Measurements from ENCODE around the gene BCL10. TPM values are rescaled to one million over a fixed set of nuclear protein-coding genes. Genes with fewer than 3 reads are reported as not detected.
"Not testable (repeated sequence)": the region's sequence is repeated elsewhere in the genome, so short reads cannot be mapped to it uniquely, and the experiment has no call there.

BCL10 gene
- total RNA-seq, 1 donor from 2014 or later = 27.2 TPM

GRCh38 chr1:85258536-85259117, 17.8 kb downstream of the BCL10 start:
- no peak for TF ChIP-seq CTCF (IDR thresholded peaks at IDR 0.05; ENCODE audit: unreplicated experiment)
- Mint-ChIP-seq H3K9me3 (peaks cover 18% of the 10 kb centered on the region), H3K27ac (peak overlapping the region; percentile 98), H3K27me3 (ENCODE audit: low read depth) (no peaks in the 10 kb centered on the region), H3K4me3 (peak overlapping the region; percentile 98), H3K36me3 (peaks cover 29% of the 10 kb centered on the region), H3K4me1 (peaks cover 36% of the 10 kb centered on the region)
- DNase-seq (ENCODE audit: low spot score in 2 of 2, unreplicated experiment in 2 of 2) = no peak

GRCh38 chr1:85249042-85249441, 27.4 kb downstream of the BCL10 start:
- H3K27me3 Mint-ChIP-seq (ENCODE audit: low read depth); DNase-seq (ENCODE audit: low spot score in 2 of 2, unreplicated experiment in 2 of 2); H3K27ac Mint-ChIP-seq; H3K4me3 Mint-ChIP-seq: not testable (repeated sequence)
- H3K9me3 Mint-ChIP-seq = peaks cover 11% of the 10 kb centered on the region
- peaks cover 34% of the 10 kb centered on the region for H3K36me3 Mint-ChIP-seq
- H3K4me1 Mint-ChIP-seq = peaks cover 30% of the 10 kb centered on the region

- no peak for TF ChIP-seq CTCF (IDR thresholded peaks at IDR 0.05; ENCODE audit: unreplicated experiment)
- Mint-ChIP-seq H3K4me1 (peaks cover 32% of the 10 kb centered on the region), H3K36me3 (peaks cover 22% of the 10 kb centered on the region), H3K4me3 (no peak overlapping the region), H3K9me3 (peaks cover 11% of the 10 kb centered on the region), H3K27ac (peak overlapping the region; percentile 80), H3K27me3 (ENCODE audit: low read depth) (no peaks in the 10 kb centered on the region)
- DNase-seq (ENCODE audit: low spot score in 2 of 2, unreplicated experiment in 2 of 2) = no peak
Measured at GRCh38 chr1:85245891-85246290, 30.5 kb downstream of the BCL10 start.

GRCh38 chr1:85245456-85245855, 31.0 kb downstream of the BCL10 start:
- TF ChIP-seq CTCF (IDR thresholded peaks at IDR 0.05; ENCODE audit: unreplicated experiment) = no peak
- no peak for DNase-seq (ENCODE audit: low spot score in 2 of 2, unreplicated experiment in 2 of 2)
- H3K27ac Mint-ChIP-seq = peak overlapping the region; percentile 80

GRCh38 chr1:85244271-85245061, 32.0 kb downstream of the BCL10 start:
- H3K4me3 Mint-ChIP-seq = peak overlapping the region; percentile 16
- peaks cover 6% of the 10 kb centered on the region for H3K9me3 Mint-ChIP-seq
- DNase-seq (ENCODE audit: low spot score in 2 of 2, unreplicated experiment in 2 of 2) = no peak
- TF ChIP-seq CTCF (IDR thresholded peaks at IDR 0.05; ENCODE audit: unreplicated experiment) = no peak
- H3K27me3 Mint-ChIP-seq (ENCODE audit: low read depth) = no peaks in the 10 kb centered on the region
- peak overlapping the region; percentile 95 for H3K27ac Mint-ChIP-seq
- peaks cover 8% of the 10 kb centered on the region for H3K36me3 Mint-ChIP-seq
- peaks cover 45% of the 10 kb centered on the region for H3K4me1 Mint-ChIP-seq

More at GRCh38 chr1:85245456-85245855, 31.0 kb downstream of the BCL10 start:
- no peaks in the 10 kb centered on the region for H3K27me3 Mint-ChIP-seq (ENCODE audit: low read depth)
- H3K36me3 Mint-ChIP-seq = peaks cover 18% of the 10 kb centered on the region
- H3K9me3 Mint-ChIP-seq = peaks cover 11% of the 10 kb centered on the region
- H3K4me1 Mint-ChIP-seq = peaks cover 37% of the 10 kb centered on the region
- no peak overlapping the region for H3K4me3 Mint-ChIP-seq

GRCh38 chr1:85243372-85243771, 33.1 kb downstream of the BCL10 start:
- Mint-ChIP-seq H3K27me3 (ENCODE audit: low read depth) (no peaks in the 10 kb centered on the region), H3K4me1 (peaks cover 45% of the 10 kb centered on the region), H3K4me3 (no peak overlapping the region), H3K36me3 (peaks cover 5% of the 10 kb centered on the region), H3K9me3 (peaks cover 4% of the 10 kb centered on the region), H3K27ac (peak overlapping the region; percentile 95)
- no peak for TF ChIP-seq CTCF (IDR thresholded peaks at IDR 0.05; ENCODE audit: unreplicated experiment)
- DNase-seq (ENCODE audit: low spot score in 2 of 2, unreplicated experiment in 2 of 2) = no peak

Data from mesothelial cell of epicardium (in vitro differentiated cells).